Peyer's patch (tissue), 4 donors: ENCODE results near the gene INSC.

Experiments
- CTCF ChIP-seq, 6 experiments: fragments of 450-650 bp in 4 of 6; fragments of 200-600 bp in 2 of 6; sonication (generic) in 1 of 6; IDR thresholded peaks; one replicate each; pipeline ENCODE4 v1.5.1; 2017 to 2019; ENCODE audit warnings: antibody characterized with exemption in 6 of 6, mild to moderate bottlenecking in 3 of 6, moderate library complexity in 1 of 6
- POLR2A ChIP-seq, 2 donors: fragments of 450-650 bp; IDR thresholded peaks; one replicate each; pipeline ENCODE4 v1.5.1; 2017; ENCODE audit warnings: antibody characterized with exemption in 2 of 2, mild to moderate bottlenecking in 2 of 2, moderate library complexity in 2 of 2

- no peak for TF ChIP-seq CTCF (IDR thresholded peaks at IDR 0.05)
- TF ChIP-seq POLR2A (IDR thresholded peaks at IDR 0.05) = no peak
Measured at GRCh38 chr11:15213471-15214231, 98.9 kb downstream of the INSC start.
